Measurements from ENCODE around the gene ZNF423.

The ZNF423 gene

DNA sequence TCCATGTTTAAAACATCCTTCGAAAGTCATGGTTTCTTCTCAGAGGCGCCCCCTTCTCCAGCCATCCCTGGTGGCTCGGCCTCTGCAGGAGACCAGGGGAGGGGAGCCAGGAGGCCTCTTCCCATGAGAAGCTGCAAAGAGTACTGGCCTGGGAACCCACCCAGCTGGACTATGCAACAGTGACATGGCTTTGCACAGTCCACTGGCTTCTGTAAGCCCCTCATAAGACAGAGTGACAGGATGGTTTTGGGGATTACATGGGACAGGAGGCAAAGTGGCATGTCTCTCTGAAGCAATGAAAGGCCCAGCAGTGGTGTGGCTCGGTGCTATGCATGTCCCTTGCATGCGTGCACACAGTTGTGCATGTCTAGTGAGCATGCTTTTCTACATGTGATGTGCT is 382.8 kb downstream of the ZNF423 start:
- TF ChIP-seq, protein P1, sequence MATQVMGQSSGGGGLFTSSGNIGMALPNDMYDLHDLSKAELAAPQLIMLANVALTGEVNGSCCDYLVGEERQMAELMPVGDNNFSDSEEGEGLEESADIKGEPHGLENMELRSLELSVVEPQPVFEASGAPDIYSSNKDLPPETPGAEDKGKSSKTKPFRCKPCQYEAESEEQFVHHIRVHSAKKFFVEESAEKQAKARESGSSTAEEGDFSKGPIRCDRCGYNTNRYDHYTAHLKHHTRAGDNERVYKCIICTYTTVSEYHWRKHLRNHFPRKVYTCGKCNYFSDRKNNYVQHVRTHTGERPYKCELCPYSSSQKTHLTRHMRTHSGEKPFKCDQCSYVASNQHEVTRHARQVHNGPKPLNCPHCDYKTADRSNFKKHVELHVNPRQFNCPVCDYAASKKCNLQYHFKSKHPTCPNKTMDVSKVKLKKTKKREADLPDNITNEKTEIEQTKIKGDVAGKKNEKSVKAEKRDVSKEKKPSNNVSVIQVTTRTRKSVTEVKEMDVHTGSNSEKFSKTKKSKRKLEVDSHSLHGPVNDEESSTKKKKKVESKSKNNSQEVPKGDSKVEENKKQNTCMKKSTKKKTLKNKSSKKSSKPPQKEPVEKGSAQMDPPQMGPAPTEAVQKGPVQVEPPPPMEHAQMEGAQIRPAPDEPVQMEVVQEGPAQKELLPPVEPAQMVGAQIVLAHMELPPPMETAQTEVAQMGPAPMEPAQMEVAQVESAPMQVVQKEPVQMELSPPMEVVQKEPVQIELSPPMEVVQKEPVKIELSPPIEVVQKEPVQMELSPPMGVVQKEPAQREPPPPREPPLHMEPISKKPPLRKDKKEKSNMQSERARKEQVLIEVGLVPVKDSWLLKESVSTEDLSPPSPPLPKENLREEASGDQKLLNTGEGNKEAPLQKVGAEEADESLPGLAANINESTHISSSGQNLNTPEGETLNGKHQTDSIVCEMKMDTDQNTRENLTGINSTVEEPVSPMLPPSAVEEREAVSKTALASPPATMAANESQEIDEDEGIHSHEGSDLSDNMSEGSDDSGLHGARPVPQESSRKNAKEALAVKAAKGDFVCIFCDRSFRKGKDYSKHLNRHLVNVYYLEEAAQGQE (IDR thresholded peaks at IDR 0.05; ENCODE audit: insufficient read depth in 1 of 2, low read depth in 2 of 2, low read length in 2 of 2) = no peak
- TF ChIP-seq TAF1 (IDR thresholded peaks at IDR 0.05; ENCODE audit: borderline replicate concordance, insufficient read depth, low read length) (no peak), POLR2AphosphoS5 (IDR thresholded peaks at IDR 0.05; ENCODE audit: low read depth, low read length) (no peak), FOXP2 (optimal IDR thresholded peaks at IDR 0.05; ENCODE audit: borderline replicate concordance, extremely low read depth, extremely low read length, insufficient read depth) (no peak), SIN3A (IDR thresholded peaks at IDR 0.05; ENCODE audit: borderline replicate concordance, insufficient read depth, low read length) (no peak)

- TF ChIP-seq, protein P1 (IDR thresholded peaks at IDR 0.05; ENCODE audit: insufficient read depth in 1 of 2, low read depth in 2 of 2, low read length in 2 of 2) = no peak
- no peak for TF ChIP-seq SIN3A (IDR thresholded peaks at IDR 0.05; ENCODE audit: borderline replicate concordance, insufficient read depth, low read length)
- no peak for TF ChIP-seq POLR2AphosphoS5 (IDR thresholded peaks at IDR 0.05; ENCODE audit: low read depth, low read length)
- no peak for TF ChIP-seq TAF1 (IDR thresholded peaks at IDR 0.05; ENCODE audit: borderline replicate concordance, insufficient read depth, low read length)
- TF ChIP-seq FOXP2 (optimal IDR thresholded peaks at IDR 0.05; ENCODE audit: borderline replicate concordance, extremely low read depth, extremely low read length, insufficient read depth) = no peak
Measured at GRCh38 chr16:49472598-49472997, 383.3 kb downstream of the ZNF423 start.

- TF ChIP-seq SIN3A (IDR thresholded peaks at IDR 0.05; ENCODE audit: borderline replicate concordance, insufficient read depth, low read length) (no peak), TAF1 (IDR thresholded peaks at IDR 0.05; ENCODE audit: borderline replicate concordance, insufficient read depth, low read length) (no peak), POLR2AphosphoS5 (IDR thresholded peaks at IDR 0.05; ENCODE audit: low read depth, low read length) (no peak), FOXP2 (optimal IDR thresholded peaks at IDR 0.05; ENCODE audit: borderline replicate concordance, extremely low read depth, extremely low read length, insufficient read depth) (no peak)
- TF ChIP-seq, protein P1 (IDR thresholded peaks at IDR 0.05; ENCODE audit: insufficient read depth in 1 of 2, low read depth in 2 of 2, low read length in 2 of 2) = no peak
Measured at GRCh38 chr16:49471038-49471727, 384.7 kb downstream of the ZNF423 start.

- TF ChIP-seq FOXP2 (optimal IDR thresholded peaks at IDR 0.05; ENCODE audit: borderline replicate concordance, extremely low read depth, extremely low read length, insufficient read depth) (no peak), SIN3A (IDR thresholded peaks at IDR 0.05; ENCODE audit: borderline replicate concordance, insufficient read depth, low read length) (no peak), POLR2AphosphoS5 (IDR thresholded peaks at IDR 0.05; ENCODE audit: low read depth, low read length) (no peak), TAF1 (IDR thresholded peaks at IDR 0.05; ENCODE audit: borderline replicate concordance, insufficient read depth, low read length) (no peak)
- TF ChIP-seq, protein P1 (IDR thresholded peaks at IDR 0.05; ENCODE audit: insufficient read depth in 1 of 2, low read depth in 2 of 2, low read length in 2 of 2) = no peak
Measured at GRCh38 chr16:49470513-49470991, 385.4 kb downstream of the ZNF423 start.

All from PFSK-1 (cell line).